Endometrial microvascular endothelial cells (primary cell): ENCODE data around the gene SHISA5. TPM values are rescaled to one million over a fixed set of nuclear protein-coding genes. Genes with fewer than 3 reads are reported as not detected.
"Not testable (repeated sequence)": the region's sequence is repeated elsewhere in the genome, so short reads cannot be mapped to it uniquely, and the experiment has no call there.

Experiments used
- in situ Hi-C: cut with HindIII; loops from 2 replicates; pipeline ENCODE4 v1.10.0; 2017; ENCODE audit warnings: low sequenced_read_pairs, low pct_unique_long_range_greater_than_20kb; ENCODE audit errors: inconsistent ontology term
- total RNA-seq: library from RNA; depleted of rRNA; stranded (reverse); fragments of >200 nt; gene quantifications from one replicate; pipeline ENCODE4 v1.2.3, GENCODE V29; 2015; ENCODE audit errors: inconsistent ontology term

Gene SHISA5
- total RNA-seq, 1 donor from 2014 or later: 359 TPM

GRCh38 chr3:48492461-48493202, 11.3 kb downstream of the SHISA5 start:
- in situ Hi-C loops: no loop called here

GRCh38 chr3:48486952-48487351, 17.0 kb downstream of the SHISA5 start:
- in situ Hi-C loops: no loop called here

- in situ Hi-C loops: not testable (repeated sequence)
Observed at GRCh38 chr3:48482822-48483221, 21.2 kb downstream of the SHISA5 start.

- in situ Hi-C loops: not testable (repeated sequence)
Observed at GRCh38 chr3:48480891-48481290, 23.1 kb downstream of the SHISA5 start.

- in situ Hi-C loops: no loop called here
Observed at GRCh38 chr3:48478626-48479555, 25.1 kb downstream of the SHISA5 start.

- in situ Hi-C loops: no loop called here
Observed at GRCh38 chr3:48477959-48478520, 25.9 kb downstream of the SHISA5 start.

DNA sequence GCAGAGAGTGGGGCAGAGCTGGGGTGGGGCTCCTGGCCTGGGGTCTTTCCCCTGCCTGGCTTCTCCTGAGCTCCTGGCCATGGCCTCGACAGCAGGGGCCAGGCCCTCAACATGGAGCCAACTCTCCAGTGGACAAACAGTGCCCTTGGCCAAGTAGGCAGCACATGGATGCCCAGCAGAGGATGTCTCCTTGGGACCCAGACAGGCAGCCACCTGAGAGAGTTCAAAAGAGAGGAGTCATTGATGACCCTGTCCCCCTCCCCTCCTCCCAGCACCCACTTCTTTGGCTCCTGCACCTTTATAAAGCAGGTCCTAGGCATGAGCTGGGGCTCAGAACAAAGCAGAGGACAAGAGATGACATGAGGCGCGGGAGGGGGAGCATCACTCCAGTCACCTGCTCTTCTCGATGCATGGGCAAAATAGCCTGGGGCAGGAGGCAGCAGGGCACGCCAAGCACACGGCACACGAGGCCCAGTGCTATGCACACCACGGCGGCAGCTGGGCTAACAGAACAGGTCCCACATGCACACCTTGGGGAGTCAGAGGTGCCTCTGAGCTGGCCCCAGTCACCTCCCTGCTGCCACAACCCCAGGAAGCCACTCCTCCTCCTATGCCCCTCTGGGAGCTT, 27.4 kb downstream of the SHISA5 start:
- in situ Hi-C loops: no loop called here

GRCh38 chr3:48475188-48475587, 28.8 kb downstream of the SHISA5 start:
- in situ Hi-C loops: no loop called here

- in situ Hi-C loops: no loop called here
Observed at GRCh38 chr3:48474619-48475018, 29.4 kb downstream of the SHISA5 start.

- in situ Hi-C loops: not testable (repeated sequence)
Observed at GRCh38 chr3:48474031-48474430, 29.9 kb downstream of the SHISA5 start.

DNA sequence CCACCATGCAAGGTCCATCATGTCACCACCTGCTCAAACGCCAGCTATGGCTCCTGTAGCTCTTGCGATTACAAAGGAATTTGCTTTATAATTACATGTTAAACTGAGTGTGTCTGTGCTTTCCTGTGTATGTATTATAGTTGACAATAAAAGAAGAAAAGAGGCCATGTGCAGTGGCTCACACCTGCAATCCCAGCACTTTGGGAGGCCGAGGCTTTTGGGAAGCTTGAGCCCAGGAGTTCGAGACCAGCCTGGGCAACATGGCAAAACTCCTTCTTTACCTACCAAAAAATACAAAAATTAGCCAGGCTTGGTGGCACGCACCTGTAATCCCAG, 30.4 kb downstream of the SHISA5 start:
- in situ Hi-C loops: no loop called here

DNA sequence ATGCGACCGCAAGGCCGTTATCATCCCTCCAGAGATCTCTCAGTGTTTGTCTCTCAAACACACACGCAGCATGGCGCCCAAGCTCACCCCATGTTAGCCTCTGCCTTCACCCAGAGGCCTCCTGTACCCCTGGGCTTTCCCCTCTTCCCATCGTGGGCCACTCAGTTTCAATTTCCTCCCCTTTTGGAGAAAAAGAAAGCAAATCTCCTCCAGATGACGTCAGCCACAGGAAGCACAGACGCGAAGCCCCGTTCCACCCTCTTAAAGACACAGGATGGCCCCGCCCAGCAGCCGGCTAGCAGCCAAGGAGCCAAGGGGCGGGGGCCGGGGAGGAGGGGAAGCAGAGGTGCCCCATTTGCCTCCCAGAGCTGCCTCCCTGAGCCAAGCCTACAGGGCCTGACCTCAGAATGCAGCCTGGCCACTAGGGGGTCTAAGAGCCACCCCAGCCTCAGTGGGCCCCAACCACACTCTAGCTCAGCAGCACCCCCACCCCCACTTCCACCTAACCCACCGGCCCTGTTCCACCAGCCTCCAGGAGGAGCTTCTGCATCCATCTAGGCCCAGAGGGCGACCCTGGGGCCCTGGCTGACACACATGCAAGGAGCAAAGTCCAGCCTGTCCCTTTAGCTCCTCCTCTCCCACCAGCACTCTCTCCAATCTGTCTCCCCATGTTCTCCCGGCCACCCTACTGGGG, 30.9 kb downstream of the SHISA5 start:
- in situ Hi-C loops: no loop called here

DNA sequence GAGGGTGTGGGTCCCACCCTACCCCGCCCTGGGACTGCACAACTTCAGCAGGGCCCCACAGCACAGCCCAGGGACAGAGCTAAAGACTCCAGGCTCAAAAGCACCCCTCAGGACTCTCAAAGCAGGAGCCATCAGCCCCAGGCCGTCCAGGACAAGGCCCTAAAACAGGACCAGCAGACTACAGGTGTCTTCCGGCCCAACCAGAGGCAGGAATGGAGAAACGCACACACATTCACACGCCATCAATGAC, 31.4 kb downstream of the SHISA5 start:
- in situ Hi-C loops: no loop called here

GRCh38 chr3:48470286-48470685, 33.7 kb downstream of the SHISA5 start:
- in situ Hi-C loops: no loop called here

GRCh38 chr3:48469046-48469915, 34.7 kb downstream of the SHISA5 start:
- in situ Hi-C loops: no loop called here

DNA sequence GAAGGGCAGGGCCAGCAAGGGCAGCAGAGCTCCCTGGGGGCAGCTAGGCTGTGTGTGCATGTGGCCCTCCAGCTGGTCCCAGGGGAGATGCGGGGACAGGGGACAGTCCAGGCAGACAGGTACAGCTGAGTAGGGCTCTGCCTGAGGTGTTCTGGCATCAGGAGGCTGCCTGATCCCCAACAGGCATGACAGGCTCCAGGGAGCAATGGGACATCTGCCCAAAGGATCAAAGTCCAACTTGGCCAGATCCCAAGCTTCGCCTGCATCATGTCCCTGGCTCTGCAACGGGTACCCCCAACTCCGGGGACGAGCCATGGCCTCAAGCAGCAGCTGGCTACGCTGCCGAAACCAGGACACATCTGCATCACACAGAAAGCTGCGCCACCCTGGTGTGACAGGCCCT, 35.6 kb downstream of the SHISA5 start:
- in situ Hi-C loops: no loop called here

GRCh38 chr3:48467473-48468267, 36.3 kb downstream of the SHISA5 start:
- in situ Hi-C loops: no loop called here

DNA sequence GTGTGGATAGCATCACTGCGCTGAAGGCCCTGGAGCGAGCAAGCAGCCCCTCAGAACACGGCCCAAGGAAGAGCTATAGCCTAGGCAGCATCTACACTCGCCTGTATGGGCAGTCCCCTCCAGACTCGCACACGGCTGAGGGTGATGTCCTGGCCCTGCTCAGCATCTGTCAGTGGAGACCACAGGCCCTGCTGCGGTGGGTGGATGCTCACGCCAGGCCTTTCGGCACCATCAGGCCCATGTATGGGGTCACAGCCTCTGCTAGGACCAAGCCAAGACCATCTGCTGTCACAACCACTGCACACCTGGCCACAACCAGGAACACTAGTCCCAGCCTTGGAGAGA, 36.9 kb downstream of the SHISA5 start:
- in situ Hi-C loops: no loop called here
